Fibroblast of skin of back (primary cell): Measurements from ENCODE around the gene RIF1.

Source experiments
- DNase-seq: peaks from one replicate; pipeline ENCODE4 v3.0.0-alpha.2; 2013

RIF1 gene

DNA sequence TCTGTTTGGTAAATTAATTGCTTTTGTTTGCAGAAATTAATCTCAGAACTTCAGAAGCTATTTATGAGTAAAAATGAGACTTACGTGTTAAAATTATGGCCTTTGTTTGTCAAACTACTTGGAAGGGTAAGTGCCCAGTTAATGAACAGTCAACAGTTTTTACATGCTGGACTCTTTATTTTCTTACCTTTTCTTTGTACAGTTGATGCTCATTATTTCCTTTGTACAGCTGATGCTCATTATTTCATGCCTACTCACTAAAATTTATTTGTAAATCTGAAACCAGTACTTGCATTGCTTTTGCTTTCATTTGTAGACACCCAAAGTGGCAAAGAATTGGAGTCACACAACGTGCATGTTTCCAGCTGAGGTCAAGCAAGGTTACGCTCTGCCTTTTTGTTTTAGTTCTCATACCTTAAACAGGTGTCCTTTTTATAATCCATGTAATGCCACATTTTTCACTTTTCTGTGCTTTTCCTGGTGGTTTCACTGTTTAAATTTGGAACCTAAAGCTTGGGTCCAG, 13.3 kb downstream of the RIF1 start:
- no peak for DNase-seq

DNA sequence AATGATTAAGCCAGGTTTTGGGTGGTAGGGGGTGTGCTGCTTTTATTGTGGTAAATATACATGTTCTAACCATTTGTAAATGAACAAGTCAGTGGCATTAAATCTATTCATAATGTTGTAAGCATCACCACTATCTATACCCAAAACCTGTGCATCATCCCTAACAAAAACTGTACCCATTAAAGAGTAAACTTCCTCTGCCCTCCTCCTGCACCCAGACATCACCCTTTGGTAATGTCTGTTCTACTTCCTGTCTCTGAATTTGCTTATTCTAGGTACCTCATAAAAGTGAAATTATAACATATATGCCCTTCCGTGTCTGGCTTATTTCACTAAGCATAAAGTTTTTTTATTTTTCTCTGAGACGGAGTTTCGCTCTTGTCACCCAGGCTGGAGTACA, 14.1 kb downstream of the RIF1 start:
- DNase-seq, result peak; percentile 2

- DNase-seq, result peak; percentile 29
These were observed 27.9 kb downstream of the RIF1 start for GRCh38 chr2:151437630-151438029.

DNA sequence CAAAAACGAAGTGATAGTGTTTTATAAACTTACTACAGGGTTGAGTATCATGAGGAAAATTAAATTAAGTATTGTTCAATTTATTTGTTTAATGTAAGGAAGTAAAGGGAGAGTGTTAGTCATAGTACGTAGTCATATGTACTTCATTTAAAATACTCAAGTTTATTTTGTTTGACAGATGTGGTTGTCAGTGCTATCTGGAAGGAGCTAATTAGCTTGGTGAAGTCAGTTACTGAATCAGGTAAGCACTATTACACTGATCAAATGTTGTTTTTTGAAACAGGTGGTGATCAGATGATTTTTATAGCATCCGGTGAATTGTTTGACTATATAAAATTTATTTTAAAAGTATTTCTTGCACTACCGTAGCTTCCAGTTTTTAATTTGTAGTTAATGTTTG, 28.8 kb downstream of the RIF1 start:
- no peak for DNase-seq

- DNase-seq, result no peak
These were observed 29.4 kb downstream of the RIF1 start for GRCh38 chr2:151439127-151439526.

DNA sequence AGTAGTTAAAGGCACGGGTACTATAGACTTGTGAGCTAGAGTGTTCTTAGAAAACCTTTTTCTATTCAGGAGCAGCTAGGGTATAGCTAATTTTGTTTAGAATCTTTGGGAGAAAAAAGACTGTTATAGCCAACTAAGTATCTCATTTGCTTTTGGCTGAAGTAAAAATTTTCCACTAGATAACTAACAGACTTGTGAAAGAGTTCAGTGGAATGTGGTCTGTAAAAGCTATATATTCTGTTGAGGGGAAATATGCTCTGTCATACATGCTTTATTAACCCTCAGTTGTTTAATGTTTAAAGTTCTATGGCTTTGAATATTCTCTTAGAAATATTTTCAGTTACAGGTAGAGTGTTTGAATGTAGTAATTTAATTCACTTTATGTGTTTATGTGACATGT, 49.7 kb downstream of the RIF1 start:
- DNase-seq, result peak; percentile 11

- DNase-seq, result no peak
These were observed 56.1 kb downstream of the RIF1 start for GRCh38 chr2:151465771-151466170.

- DNase-seq, result no peak
These were observed 60.9 kb downstream of the RIF1 start for GRCh38 chr2:151470556-151470955.

DNA sequence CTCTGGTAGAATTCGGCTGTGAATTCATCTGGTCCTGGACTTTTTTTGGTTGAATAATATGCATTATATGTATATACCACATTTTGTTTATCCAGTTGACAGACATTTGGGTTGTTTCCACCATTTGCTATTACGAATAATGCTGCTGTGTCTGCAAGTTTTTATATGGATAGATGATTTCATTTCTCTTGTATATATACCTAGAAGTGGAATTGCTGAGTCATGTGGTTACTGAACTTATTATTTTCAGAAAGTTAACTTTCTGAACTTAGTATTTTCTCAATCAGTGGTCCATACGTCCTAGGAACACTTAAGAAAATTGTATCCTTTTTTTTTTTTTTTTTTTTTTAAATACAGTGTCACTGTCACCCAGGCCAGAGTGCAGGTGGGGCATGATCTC, 63.3 kb downstream of the RIF1 start:
- DNase-seq, result no peak

- DNase-seq, result no peak
These were observed 65.4 kb downstream of the RIF1 start for GRCh38 chr2:151475071-151475470.

DNA sequence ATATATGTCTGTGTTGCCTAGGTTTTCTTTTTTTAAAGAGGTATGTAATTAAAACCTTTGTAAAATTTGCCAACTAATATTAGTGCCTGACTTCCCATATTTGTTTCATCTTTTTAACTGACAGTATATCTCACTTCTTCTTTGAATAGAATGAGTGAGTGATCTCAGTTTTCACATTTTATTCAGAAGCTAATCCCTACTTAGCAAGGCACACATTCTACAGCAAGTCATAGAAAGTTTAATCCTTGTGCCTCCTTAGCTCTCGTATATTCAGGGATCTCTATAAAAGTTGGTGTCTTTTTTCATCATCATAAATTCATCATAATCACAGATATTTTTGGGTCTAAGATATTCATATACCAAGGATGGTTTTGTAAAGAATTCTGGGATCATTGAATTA, 66.6 kb downstream of the RIF1 start:
- DNase-seq, result no peak

GRCh38 chr2:151478011-151478410, 68.3 kb downstream of the RIF1 start:
- peak; percentile 38 for DNase-seq

DNA sequence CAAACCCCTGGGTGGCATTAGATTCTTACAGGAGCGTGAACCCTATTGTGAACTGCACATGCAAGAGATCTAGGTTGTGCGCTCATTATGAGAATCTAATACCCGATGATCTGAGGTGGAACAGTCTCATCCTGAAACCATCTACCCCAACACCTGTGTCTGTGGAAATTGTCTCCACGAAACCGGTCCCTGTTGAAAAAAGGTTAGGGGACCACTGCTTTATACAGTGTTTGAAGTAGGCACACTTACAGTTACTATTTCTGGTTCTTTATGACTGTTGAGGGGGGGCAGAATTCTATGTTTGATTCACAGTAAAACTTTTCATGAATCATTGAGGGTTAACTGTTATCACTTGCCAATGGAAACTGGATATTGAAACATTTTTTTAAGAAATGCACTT, 72.0 kb downstream of the RIF1 start:
- no peak for DNase-seq

DNA sequence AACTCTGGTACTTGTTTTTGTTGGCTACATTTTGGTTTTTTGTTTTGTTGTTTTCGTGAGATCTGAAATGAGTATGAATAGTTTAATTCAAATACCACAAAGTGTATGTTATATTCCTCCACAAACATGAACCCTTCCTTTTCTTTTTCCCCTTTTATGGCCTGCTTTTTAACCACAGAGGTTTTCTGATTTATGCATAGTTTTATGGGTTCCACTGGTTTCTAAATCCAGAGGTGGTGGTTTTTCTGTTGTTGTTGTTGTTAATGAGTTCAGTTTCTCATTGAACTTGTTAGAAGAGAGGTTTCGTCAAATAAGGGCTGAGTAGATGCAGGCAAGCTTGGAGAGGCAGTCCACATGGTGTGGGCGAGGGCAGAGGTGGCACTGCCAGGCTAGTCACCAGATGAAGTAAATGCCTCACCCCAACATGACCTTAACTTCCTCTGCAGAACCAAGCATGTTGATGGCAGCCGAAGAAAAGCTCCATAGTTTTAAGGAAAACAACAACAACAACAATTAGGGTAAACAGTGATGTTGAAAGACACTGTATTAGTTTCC, 72.5 kb downstream of the RIF1 start:
- no peak for DNase-seq

DNA sequence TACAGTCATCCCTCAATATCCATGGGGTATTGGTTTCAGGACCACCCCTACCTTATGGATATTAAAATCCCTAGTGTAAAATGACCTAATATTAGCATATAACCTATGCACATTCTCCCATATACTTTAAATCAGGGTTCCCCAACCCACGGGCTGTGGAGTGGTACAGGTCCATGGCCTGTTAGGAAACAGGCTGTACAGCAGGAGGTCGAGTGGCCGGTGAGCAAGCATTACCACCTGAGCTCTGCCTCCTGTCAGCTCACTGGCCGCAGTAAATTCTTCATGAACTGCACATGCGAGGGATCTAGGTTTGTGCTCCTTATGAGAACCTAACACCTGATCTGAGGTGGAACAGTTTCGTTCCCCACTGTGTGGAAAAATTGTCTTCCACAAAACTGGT, 73.8 kb downstream of the RIF1 start:
- no peak for DNase-seq

GRCh38 chr2:151484100-151484499, 74.4 kb downstream of the RIF1 start:
- no peak for DNase-seq

GRCh38 chr2:151486053-151486452, 76.4 kb downstream of the RIF1 start:
- no peak for DNase-seq

DNA sequence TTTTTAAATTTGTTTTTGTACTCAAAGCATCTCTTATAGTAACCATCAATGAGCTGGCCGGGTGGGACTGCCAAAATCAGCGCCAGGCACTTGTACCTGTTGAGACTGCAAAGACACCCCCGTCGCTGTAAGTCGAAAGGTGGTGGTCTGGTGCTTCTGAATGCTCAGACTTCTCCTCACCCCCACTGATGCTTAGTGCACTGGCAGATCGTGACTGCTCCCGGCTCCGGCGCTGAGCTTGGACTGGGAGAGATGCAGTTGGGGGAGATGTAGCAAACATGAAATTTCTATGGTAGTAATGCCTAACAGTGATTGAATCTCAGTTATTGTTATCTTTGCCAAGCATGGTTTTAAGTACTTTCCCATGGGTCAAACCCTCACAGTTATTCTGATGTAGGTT, 80.6 kb downstream of the RIF1 start:
- DNase-seq, result no peak

GRCh38 chr2:151491496-151491895, 81.8 kb downstream of the RIF1 start:
- no peak for DNase-seq

DNA sequence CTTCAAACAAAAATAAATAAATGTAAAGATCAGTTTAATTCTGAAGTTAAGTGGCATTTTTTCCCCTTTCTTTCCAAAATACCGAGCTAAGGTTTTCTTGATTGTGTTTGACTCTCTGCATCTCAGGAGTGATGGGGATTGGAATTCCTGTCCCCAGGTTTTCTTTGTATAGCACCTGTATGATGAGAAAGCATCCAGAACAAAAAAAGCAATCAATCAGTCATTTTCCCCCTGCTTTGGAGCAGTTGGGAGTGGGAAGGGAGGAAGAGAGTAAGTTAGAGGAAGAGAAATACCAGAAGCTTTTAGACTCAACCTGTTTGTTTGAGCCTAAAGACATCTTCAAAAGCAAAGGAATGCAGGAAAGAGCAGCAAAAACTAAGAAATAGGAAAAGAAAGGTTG, 88.5 kb downstream of the RIF1 start:
- no peak for DNase-seq

- no peak for DNase-seq
These were observed 96.5 kb downstream of the RIF1 start for GRCh38 chr2:151506170-151506569.

DNA sequence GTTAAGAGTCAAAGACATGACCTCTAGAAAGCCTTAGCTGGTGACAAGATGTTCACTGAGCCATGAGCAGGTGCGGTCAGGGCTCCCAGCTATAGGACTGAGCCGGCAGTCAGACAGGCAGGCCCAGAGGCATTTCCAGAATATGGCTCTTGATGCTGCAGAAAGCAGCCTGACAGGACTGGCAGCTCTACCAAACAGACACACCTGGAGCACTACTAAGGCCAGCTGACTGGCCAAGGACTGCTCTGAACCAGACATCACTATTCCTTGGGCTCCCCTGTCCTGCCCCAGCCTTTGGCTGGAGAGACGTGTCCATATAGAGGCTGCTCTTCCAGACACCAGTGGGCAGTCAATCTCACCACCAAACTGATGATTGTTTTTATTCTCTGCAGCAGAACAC, 98.8 kb downstream of the RIF1 start:
- DNase-seq, result no peak

DNA sequence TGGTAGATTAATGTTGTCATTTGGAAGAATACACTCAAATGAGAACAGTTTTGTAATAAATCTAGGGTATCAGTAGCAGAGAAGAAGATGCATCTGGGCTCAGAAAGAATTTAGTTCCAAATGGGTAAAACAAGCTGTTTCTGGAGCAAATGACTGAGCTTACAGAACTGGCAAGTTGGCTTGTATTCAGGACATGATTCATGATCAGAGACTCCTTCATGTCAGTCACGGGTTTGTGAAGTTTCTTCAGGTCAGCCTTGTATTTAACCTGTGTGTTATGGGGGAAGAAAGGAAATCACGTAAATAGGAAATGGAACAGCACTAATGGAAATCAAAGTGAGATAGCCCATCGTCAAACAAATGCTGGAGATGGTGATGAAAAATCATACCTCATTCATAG, 109.1 kb downstream of the RIF1 start:
- DNase-seq, result no peak

- no peak for DNase-seq
These were observed 111.3 kb downstream of the RIF1 start for GRCh38 chr2:151520976-151521375.

DNA sequence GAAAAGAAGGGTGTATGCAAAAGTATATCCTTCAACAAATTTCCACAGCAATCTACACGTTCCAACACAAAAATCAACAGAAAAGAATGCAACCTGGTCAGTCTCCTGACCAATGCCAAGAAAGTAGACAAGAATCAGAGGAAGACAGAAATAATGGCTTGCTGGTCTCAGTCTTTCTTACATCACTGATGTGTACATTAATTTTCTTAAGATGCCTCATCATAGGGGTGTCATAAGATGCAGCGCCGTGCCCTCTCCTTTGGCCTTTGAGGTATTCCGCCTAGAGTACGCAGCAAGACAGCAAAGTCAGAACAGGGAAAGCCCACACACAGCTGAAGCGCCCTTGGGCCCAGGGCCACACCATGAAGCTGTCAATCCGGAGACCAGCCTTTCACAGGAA, 112.9 kb downstream of the RIF1 start:
- DNase-seq, result no peak
